ENCODE measurements around the gene CEP85. TPM values are rescaled to one million over a fixed set of nuclear protein-coding genes. Genes with fewer than 3 reads are reported as not detected.

CEP85 gene
- total RNA-seq, 4 donors from 2014 or later: 8.6 to 73.8 (median 13.6) TPM

GRCh38 chr1:26195805-26196204, 38.2 kb upstream of the CEP85 start:
- H3K36me3 ChIP-seq: no peaks in the 10 kb centered on the region
- no peak for TF ChIP-seq POLR2AphosphoS5 (IDR thresholded peaks at IDR 0.05)
- no peak for TF ChIP-seq POLR2A (IDR thresholded peaks at IDR 0.05)
- no peak for TF ChIP-seq EP300 (IDR thresholded peaks at IDR 0.05; ENCODE audit: low read depth)
- TF ChIP-seq CTCF (IDR thresholded peaks at IDR 0.05): no peak
- no peaks in the 10 kb centered on the region for H3K27me3 ChIP-seq
- 68 to 96% methylated on average over 3 of the region's 3 CpGs for WGBS, 2 donors (ENCODE audit: low coverage in 1 of 2)
- no peak overlapping the region for H3K27ac ChIP-seq
- no peaks in the 10 kb centered on the region for H3K9me3 ChIP-seq
- intact Hi-C loops (cut with DNase I; ENCODE audit: low total_unique reads): no loop called here
- in situ Hi-C loops (cut with MboI; ENCODE audit: low pct_ligation_motif_present in 1 of 4, low pct_unique_long_range_greater_than_20kb in 1 of 4, low sequenced_read_pairs in 3 of 4): no loop called here
- DNase-seq: no peak
- H3K4me1 ChIP-seq: no peaks in the 10 kb centered on the region
- H3K4me3 ChIP-seq: no peak overlapping the region

DNA sequence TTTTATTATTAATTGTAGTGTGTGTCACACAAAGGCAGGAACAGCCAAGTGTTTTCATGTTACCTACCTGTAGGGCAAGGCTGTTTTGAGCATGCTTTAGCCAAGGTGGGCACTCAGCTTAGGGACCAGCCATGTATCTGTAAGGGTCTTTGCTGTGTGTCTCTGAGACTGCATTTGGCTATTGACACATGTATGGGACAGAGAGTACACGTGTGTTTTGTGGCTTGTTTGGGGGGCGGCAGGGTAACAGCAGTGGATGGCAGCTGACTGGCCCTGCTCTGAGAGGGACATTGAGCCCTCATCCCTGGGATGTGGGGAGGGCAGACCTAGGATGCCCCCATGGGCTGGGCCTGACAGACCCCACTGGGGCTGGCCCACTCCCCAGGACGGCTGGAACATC, 36.7 kb upstream of the CEP85 start:
- in situ Hi-C loops (cut with MboI; ENCODE audit: low pct_ligation_motif_present in 1 of 4, low pct_unique_long_range_greater_than_20kb in 1 of 4, low sequenced_read_pairs in 3 of 4) (no loop called here), intact Hi-C loops (cut with DNase I; ENCODE audit: low total_unique reads) (no loop called here)
- H3K36me3 ChIP-seq: no peaks in the 10 kb centered on the region
- no peak for DNase-seq
- H3K4me3 ChIP-seq: no peak overlapping the region
- H3K9me3 ChIP-seq: no peaks in the 10 kb centered on the region
- no peaks in the 10 kb centered on the region for H3K4me1 ChIP-seq
- TF ChIP-seq CTCF (IDR thresholded peaks at IDR 0.05) (no peak), POLR2AphosphoS5 (IDR thresholded peaks at IDR 0.05) (no peak), EP300 (IDR thresholded peaks at IDR 0.05; ENCODE audit: low read depth) (no peak), POLR2A (IDR thresholded peaks at IDR 0.05) (no peak)
- H3K27ac ChIP-seq: no peak overlapping the region
- no peaks in the 10 kb centered on the region for H3K27me3 ChIP-seq
- WGBS, 2 donors (ENCODE audit: low coverage in 1 of 2): 87% methylated on average over 3 of the region's 3 CpGs; no CpG with 5 or more reads in 1 of the 2 donors

DNA sequence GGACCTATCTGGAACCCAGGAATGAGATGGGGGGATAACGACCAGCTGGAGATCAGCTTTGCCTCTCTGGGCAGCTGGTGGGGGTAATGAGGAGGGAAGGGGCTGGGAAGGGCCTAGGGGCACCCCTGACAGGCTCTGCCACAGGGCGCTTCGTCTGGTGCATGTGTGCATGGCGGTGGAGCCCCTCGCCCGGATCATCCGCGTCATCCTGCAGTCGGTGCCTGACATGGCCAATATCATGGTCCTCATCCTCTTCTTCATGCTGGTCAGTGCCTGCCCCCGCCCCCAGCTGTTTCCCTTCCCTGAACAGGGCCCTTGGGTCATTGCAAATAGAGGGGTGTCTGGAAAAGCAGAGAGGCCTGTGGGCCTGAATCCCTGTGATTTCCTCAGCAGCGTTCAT, 36.2 kb upstream of the CEP85 start:
- H3K27me3 ChIP-seq: no peaks in the 10 kb centered on the region
- no peaks in the 10 kb centered on the region for H3K36me3 ChIP-seq
- 88% methylated on average over 11 of the region's 11 CpGs; no CpG with 5 or more reads in 1 of the 2 donors for WGBS, 2 donors (ENCODE audit: low coverage in 1 of 2)
- H3K4me1 ChIP-seq: no peaks in the 10 kb centered on the region
- no peak for DNase-seq
- intact Hi-C loops (cut with DNase I; ENCODE audit: low total_unique reads) (no loop called here), in situ Hi-C loops (cut with MboI; ENCODE audit: low pct_ligation_motif_present in 1 of 4, low pct_unique_long_range_greater_than_20kb in 1 of 4, low sequenced_read_pairs in 3 of 4) (no loop called here)
- TF ChIP-seq POLR2A (IDR thresholded peaks at IDR 0.05) (no peak), EP300 (IDR thresholded peaks at IDR 0.05; ENCODE audit: low read depth) (no peak), POLR2AphosphoS5 (IDR thresholded peaks at IDR 0.05) (no peak), CTCF (IDR thresholded peaks at IDR 0.05) (no peak)
- no peak overlapping the region for H3K27ac ChIP-seq
- no peak overlapping the region for H3K4me3 ChIP-seq
- no peaks in the 10 kb centered on the region for H3K9me3 ChIP-seq

DNA sequence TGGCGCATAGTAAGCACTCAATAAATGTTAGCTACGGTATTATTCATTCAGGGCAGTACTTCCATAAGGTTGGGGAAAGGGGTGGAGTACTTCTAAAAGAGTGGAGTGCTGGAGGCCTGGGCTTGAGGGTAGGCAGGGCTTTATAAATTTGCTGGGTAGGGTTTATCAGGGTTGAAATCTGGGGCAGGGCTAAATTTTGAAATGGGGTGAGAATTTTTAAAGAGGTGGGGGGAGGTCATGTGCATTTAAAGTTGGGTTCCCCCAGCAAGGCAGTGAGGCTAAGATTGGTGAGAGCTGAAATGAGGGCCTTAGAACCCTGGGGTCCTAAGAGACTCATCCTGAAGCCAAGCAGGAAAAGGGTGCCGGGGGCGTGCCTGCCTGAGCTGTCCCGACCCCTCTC, 33.6 kb upstream of the CEP85 start:
- H3K9me3 ChIP-seq: no peaks in the 10 kb centered on the region
- 83 to 93% methylated on average over 2 to 5 of the region's 5 CpGs for WGBS, 2 donors (ENCODE audit: low coverage in 1 of 2)
- intact Hi-C loops (cut with DNase I; ENCODE audit: low total_unique reads) (loop anchor here (5.0 kb wide), 1 partner anchor 1308 kb away; no protein-coding TSS in a partner anchor), in situ Hi-C loops (cut with MboI; ENCODE audit: low pct_ligation_motif_present in 1 of 4, low pct_unique_long_range_greater_than_20kb in 1 of 4, low sequenced_read_pairs in 3 of 4) (no loop called here)
- no peaks in the 10 kb centered on the region for H3K27me3 ChIP-seq
- no peak for TF ChIP-seq EP300 (IDR thresholded peaks at IDR 0.05; ENCODE audit: low read depth)
- TF ChIP-seq POLR2AphosphoS5 (IDR thresholded peaks at IDR 0.05): no peak
- TF ChIP-seq CTCF (IDR thresholded peaks at IDR 0.05): no peak
- TF ChIP-seq POLR2A (IDR thresholded peaks at IDR 0.05): no peak
- H3K27ac ChIP-seq: no peak overlapping the region
- H3K36me3 ChIP-seq: no peaks in the 10 kb centered on the region
- no peak overlapping the region for H3K4me3 ChIP-seq
- no peaks in the 10 kb centered on the region for H3K4me1 ChIP-seq
- no peak for DNase-seq
